HCT116 (cell line): Measurements from ENCODE around the gene CMTM8.

Experiments used
- CTCF ChIP-seq, 3 experiments: fragments of 200-600 bp in 1 of 3; sonication (generic) in 1 of 3; IDR thresholded peaks in 2 of 3; conservative IDR thresholded peaks in 1 of 3; 2 replicates each; pipeline ENCODE4 v1.5.1; 2012 to 2017; ENCODE audit warnings: low read depth in 2 of 3, low read length in 2 of 3, antibody characterized with exemption in 1 of 3, borderline replicate concordance in 1 of 3, control low read depth in 1 of 3, mild to moderate bottlenecking in 1 of 3, mixed read lengths in 1 of 3, mixed run types in 1 of 3, moderate library complexity in 1 of 3; ENCODE audit not compliant: insufficient read depth in 1 of 3
- EZH2phosphoT487 ChIP-seq: fragments of 200-600 bp; IDR thresholded peaks from 2 replicates; pipeline ENCODE4 v1.6.1; 2018; ENCODE audit warnings: antibody characterized with exemption, borderline replicate concordance
- POLR2A ChIP-seq: IDR thresholded peaks from 2 replicates; pipeline ENCODE4 v1.7.0; 2011; ENCODE audit warnings: borderline replicate concordance; ENCODE audit not compliant: insufficient read depth, insufficient read length; ENCODE audit errors: extremely low read depth
- POLR2AphosphoS5 ChIP-seq: IDR thresholded peaks from 2 replicates; pipeline ENCODE4 v1.6.1; 2011; ENCODE audit warnings: mild to moderate bottlenecking, low read depth, low read length, moderate library complexity
- REST ChIP-seq: IDR thresholded peaks from 2 replicates; pipeline ENCODE4 v1.6.1; 2012; ENCODE audit warnings: low read depth
- SIN3A ChIP-seq: IDR thresholded peaks from 2 replicates; pipeline ENCODE4 v1.6.1; 2012; ENCODE audit warnings: low read depth
- YY1 ChIP-seq: IDR thresholded peaks from 2 replicates; pipeline ENCODE4 v1.6.1; 2011; ENCODE audit warnings: low read length, low read depth, moderate library complexity, mild to moderate bottlenecking; ENCODE audit not compliant: insufficient replicate concordance; ENCODE audit errors: extremely low read depth
- ZNF274 ChIP-seq: fragments of 200-500 bp; sonication (Bioruptor generic); IDR thresholded peaks from 2 replicates; pipeline ENCODE4 v1.6.1; 2014; ENCODE audit warnings: mild to moderate bottlenecking, low read depth, low read length, inconsistent platforms

DNA sequence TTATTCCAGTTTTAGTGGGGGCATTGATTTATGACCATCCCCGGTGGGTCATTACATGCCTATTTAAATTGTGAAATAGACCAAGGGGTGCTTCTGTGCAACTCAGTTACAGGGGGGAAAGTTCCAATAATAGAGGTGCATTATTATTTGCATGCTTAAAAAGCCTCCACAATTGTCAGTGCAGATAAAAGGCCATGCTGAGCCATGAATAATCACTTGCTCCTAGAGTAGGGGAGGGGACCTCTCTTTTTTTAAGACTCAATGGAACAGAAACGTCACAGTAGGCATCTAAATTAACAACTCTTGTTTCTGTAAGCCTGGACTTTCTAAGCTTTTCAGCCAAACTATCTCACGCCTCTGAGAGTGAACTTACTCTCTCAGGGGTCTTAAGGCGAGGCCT is 86.7 kb downstream of the CMTM8 start:
- TF ChIP-seq CTCF (IDR thresholded peaks at IDR 0.05 in 2 of 3, conservative IDR thresholded peaks at IDR 0.05 in 1 of 3; ENCODE audit: borderline replicate concordance in 1 of 3, insufficient read depth in 1 of 3, low read depth in 2 of 3, low read length in 2 of 3), result no peak
- TF ChIP-seq POLR2A, result no peak
- TF ChIP-seq SIN3A, result no peak
- no peak for TF ChIP-seq YY1
- no peak for TF ChIP-seq ZNF274
- TF ChIP-seq POLR2AphosphoS5, result no peak
- TF ChIP-seq EZH2phosphoT487, result no peak
- no peak for TF ChIP-seq REST
